Measurements from ENCODE around the gene MMAA. TPM values are rescaled to one million over a fixed set of nuclear protein-coding genes. Genes with fewer than 3 reads are reported as not detected.
"Not testable (repeated sequence)": the region's sequence is repeated elsewhere in the genome, so short reads cannot be mapped to it uniquely, and the experiment has no call there.

The MMAA gene
- total RNA-seq, 1 donor from 2014 or later: 18.9 TPM

DNA sequence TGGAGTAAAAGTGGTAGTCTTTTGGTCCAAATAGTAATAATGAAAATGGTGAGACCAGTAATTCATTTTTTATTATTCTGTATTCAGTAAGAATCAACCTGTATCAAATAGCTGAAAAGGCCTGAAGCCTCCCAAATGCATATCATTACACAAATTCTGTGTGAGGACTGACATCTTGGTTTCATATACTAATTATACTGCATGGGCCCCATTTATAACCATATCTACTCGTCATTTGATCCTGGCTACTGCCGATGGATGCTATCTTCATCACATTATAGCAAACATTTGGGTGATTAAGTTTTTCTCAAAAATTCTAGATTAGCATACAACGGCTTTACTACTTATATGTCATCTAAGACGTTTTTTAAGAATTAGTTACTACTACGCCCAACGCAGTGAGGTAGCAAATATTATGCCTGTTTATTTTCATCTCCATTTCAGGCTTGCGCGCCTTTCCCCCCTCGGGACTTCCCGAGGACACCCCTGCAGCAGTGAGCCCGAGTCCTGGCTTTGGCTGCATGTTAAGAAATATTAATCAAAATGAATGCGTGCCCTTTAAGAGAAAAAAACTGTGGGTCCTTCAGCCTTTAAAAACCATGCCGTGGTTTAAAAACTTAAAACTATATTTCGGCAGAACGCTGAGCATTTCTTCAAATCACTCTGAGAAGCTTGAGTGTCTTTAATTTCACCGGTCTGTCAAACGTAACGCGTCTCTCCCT lies 814 bp upstream of the MMAA start:
- H3K27me3 Mint-ChIP-seq: peaks cover 2% of the 10 kb centered on the region
- H3K4me1 Mint-ChIP-seq: peaks cover 35% of the 10 kb centered on the region
- peaks cover 25% of the 10 kb centered on the region for H3K36me3 Mint-ChIP-seq (ENCODE audit: low read depth)
- H3K4me3 Mint-ChIP-seq: peak overlapping the region; percentile 98
- peaks cover 8% of the 10 kb centered on the region for H3K9me3 Mint-ChIP-seq
- H3K27ac Mint-ChIP-seq: peak overlapping the region; percentile 99
- intact Hi-C loops (cut with micrococcal nuclease): loop anchor here (2.0 to 5.0 kb wide), 4 partner anchors 321 to 520 kb away; partner anchors contain the start of genes ABCE1 and ANAPC10
- no peak for DNase-seq

- Mint-ChIP-seq H3K9me3 (peaks cover 8% of the 10 kb centered on the region), H3K4me3 (peak overlapping the region; percentile 98), H3K4me1 (peaks cover 41% of the 10 kb centered on the region), H3K27me3 (peaks cover 1% of the 10 kb centered on the region), H3K36me3 (ENCODE audit: low read depth) (peaks cover 29% of the 10 kb centered on the region), H3K27ac (peak overlapping the region; percentile 99)
- peak; percentile 88 for DNase-seq
- intact Hi-C loops (cut with micrococcal nuclease): loop anchor here (1.0 to 5.0 kb wide), 11 partner anchors 114 to 521 kb away; partner anchors contain the start of genes ABCE1, ANAPC10, OTUD4 and ZNF827
Observed at GRCh38 chr4:145619639-145619996, 433 bp downstream of the MMAA start.

DNA sequence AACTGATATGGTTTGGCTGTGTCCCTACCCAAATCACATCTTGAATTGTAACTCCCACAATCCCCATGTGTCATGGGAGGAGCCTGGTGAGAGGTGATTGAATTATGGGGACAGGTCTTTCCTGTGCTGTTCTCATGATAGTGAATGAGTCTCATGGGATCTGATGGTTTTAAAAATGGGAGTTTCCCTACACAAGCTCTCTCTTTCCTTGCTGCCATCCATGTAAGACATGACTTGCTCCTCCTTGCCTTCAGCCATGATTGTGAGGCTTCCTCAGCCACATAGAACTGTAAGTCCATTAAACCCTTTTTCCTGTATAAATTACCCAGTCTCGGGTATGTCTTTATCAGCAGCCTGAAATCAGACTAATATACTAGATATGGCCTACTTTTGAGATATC lies 2.9 kb downstream of the MMAA start:
- Mint-ChIP-seq H3K4me1 (peaks cover 44% of the 10 kb centered on the region), H3K36me3 (ENCODE audit: low read depth) (peaks cover 36% of the 10 kb centered on the region), H3K4me3 (peak overlapping the region; percentile 38)
- H3K27me3 Mint-ChIP-seq; H3K9me3 Mint-ChIP-seq; intact Hi-C loops (cut with micrococcal nuclease); DNase-seq; H3K27ac Mint-ChIP-seq: not testable (repeated sequence)

DNA sequence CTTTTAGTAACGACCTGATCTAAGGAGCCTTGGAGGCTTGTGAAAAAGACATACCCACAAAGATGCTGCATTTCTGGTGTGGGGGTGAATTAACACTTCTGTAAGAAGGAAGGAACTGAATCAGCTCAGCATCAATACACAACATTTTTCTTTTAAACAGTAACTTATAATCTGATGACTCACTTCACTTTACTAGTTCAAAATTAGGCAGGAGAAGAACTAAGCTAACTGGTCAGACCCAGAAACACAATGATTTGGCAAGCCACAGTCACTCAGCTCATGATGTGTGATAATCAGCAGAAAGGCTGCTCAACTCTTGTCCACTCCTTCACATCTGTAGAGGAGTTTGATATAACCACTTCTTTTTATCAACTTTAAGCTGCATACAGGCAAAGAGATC lies 4.6 kb downstream of the MMAA start:
- intact Hi-C loops (cut with micrococcal nuclease): no loop called here
- Mint-ChIP-seq H3K36me3 (ENCODE audit: low read depth) (peaks cover 34% of the 10 kb centered on the region), H3K4me3 (peak overlapping the region; percentile 32), H3K27me3 (no peaks in the 10 kb centered on the region), H3K4me1 (peaks cover 38% of the 10 kb centered on the region), H3K27ac (peak overlapping the region; percentile 93), H3K9me3 (peaks cover 8% of the 10 kb centered on the region)
- no peak for DNase-seq

DNA sequence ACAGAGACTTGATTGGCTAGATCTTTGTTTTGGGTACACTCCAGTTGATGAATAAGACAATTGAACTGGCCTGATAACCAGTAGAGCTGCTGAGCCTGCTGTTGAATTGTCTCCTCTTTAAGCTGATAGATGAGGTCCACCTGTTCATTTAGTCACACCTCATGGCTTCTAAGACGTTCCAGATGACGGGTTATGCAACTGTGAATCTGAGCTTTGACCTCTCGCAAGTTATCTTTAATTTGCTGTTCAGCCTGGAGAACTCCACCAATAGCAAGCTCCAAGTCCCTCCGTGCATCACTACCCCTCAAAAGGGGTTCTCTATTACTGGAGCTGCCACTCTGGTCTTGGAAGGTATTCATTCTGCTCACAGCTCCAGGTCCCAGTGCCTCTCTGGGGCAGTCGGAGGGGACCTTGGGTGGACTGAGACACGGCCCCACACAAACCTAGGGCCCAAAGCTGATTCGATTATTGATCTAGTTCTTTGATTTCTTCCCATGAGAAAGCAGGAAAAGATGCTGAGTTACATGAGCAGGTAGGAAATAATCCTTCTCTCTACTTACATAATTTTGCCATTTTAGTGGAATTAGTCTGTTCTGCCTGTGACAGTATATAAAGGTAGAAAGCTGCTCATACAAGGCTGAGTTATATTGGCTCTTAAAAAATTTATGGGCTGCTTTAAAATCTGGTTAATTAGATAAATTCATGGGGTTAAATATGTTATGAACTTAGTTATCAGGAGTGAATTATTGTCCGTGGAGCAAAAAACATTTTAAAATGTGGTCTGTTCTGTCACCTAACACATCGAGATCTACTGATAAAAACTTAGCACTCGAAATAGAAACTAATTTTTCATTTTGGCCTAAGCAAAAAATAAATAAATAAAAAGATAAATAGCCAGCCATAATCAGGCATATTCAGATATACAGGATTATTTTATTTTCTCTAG lies 6.8 kb downstream of the MMAA start:
- intact Hi-C loops (cut with micrococcal nuclease): no loop called here
- no peak overlapping the region for H3K4me3 Mint-ChIP-seq
- H3K36me3 Mint-ChIP-seq (ENCODE audit: low read depth): peaks cover 34% of the 10 kb centered on the region
- no peak overlapping the region for H3K27ac Mint-ChIP-seq
- H3K27me3 Mint-ChIP-seq: no peaks in the 10 kb centered on the region
- H3K9me3 Mint-ChIP-seq: peaks cover 5% of the 10 kb centered on the region
- DNase-seq: no peak
- peaks cover 28% of the 10 kb centered on the region for H3K4me1 Mint-ChIP-seq

DNA sequence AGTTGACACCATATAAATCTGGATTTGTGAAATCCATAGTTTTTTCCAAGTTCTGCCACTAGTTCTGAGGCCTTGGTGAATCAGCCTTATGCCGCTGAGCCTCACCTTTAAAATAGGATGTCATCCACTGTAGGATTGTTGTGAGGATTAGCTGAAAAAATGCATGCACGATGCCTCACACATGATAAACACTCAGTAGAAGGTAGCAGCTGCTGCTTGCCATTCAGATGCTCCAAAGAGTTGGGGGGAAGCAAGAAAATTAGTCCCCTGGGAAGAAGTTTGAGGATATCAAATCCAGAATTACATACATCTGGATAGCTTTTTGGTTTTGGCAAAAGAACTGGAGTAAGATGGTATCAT lies 7.4 kb downstream of the MMAA start:
- H3K36me3 Mint-ChIP-seq (ENCODE audit: low read depth): peaks cover 30% of the 10 kb centered on the region
- H3K4me3 Mint-ChIP-seq: no peak overlapping the region
- no peaks in the 10 kb centered on the region for H3K27me3 Mint-ChIP-seq
- H3K27ac Mint-ChIP-seq: no peak overlapping the region
- intact Hi-C loops (cut with micrococcal nuclease): no loop called here
- DNase-seq: no peak
- H3K9me3 Mint-ChIP-seq: peaks cover 4% of the 10 kb centered on the region
- H3K4me1 Mint-ChIP-seq: peaks cover 24% of the 10 kb centered on the region

GRCh38 chr4:145635117-145635516 lies 15.9 kb downstream of the MMAA start:
- no peaks in the 10 kb centered on the region for H3K27me3 Mint-ChIP-seq
- H3K4me3 Mint-ChIP-seq: no peak overlapping the region
- no peaks in the 10 kb centered on the region for H3K9me3 Mint-ChIP-seq
- intact Hi-C loops (cut with micrococcal nuclease): no loop called here
- H3K4me1 Mint-ChIP-seq: peaks cover 24% of the 10 kb centered on the region
- H3K36me3 Mint-ChIP-seq (ENCODE audit: low read depth): peaks cover 28% of the 10 kb centered on the region
- H3K27ac Mint-ChIP-seq: peak overlapping the region; percentile 48
- no peak for DNase-seq

DNA sequence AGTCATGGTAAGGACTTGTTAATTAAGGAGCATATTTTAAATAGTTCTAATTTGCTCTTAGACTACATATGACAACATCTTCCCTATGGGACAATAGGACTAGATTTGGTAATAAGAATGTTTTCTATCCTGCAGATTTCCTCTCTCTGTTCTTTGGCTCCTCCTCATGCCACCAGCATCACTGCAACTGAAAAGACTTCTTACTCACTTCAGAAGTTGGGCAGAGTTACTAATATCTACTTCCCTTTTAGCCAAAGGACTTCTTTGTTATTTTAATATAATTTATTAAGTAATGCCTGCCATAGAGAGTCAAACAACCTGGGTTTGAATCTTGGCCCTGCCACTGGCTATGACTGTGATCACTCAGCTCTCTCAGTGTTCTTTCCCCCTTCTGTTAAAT lies 16.4 kb downstream of the MMAA start:
- peaks cover 28% of the 10 kb centered on the region for H3K36me3 Mint-ChIP-seq (ENCODE audit: low read depth)
- no peak for DNase-seq
- no peak overlapping the region for H3K27ac Mint-ChIP-seq
- H3K4me1 Mint-ChIP-seq: peaks cover 24% of the 10 kb centered on the region
- no peak overlapping the region for H3K4me3 Mint-ChIP-seq
- H3K9me3 Mint-ChIP-seq: no peaks in the 10 kb centered on the region
- intact Hi-C loops (cut with micrococcal nuclease): no loop called here
- H3K27me3 Mint-ChIP-seq: no peaks in the 10 kb centered on the region

DNA sequence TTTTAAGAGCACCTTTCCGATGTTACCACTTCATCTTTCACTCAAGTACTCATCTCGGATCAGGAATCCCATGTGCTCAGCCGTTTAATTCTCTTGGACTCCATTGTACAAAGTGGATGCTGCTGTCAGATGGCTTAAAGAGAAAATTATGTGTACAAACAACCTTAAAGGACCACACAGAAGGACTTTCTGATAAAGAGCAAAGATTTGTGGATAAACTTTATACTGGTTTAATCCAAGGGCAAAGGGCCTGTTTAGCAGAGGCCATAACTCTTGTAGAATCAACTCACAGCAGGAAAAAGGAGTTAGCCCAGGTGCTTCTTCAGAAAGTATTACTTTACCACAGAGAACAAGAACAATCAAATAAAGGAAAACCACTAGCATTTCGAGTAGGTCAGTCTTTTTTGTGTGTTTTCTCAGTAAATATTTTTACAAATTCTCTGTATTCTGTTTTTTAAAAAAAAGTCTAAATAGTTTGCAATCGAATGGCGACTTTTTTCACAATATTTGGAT lies 20.1 kb downstream of the MMAA start:
- DNase-seq: no peak
- Mint-ChIP-seq H3K27me3 (no peaks in the 10 kb centered on the region), H3K27ac (no peak overlapping the region), H3K4me1 (peaks cover 18% of the 10 kb centered on the region), H3K4me3 (no peak overlapping the region), H3K36me3 (ENCODE audit: low read depth) (peaks cover 33% of the 10 kb centered on the region), H3K9me3 (no peaks in the 10 kb centered on the region)
- intact Hi-C loops (cut with micrococcal nuclease): no loop called here

DNA sequence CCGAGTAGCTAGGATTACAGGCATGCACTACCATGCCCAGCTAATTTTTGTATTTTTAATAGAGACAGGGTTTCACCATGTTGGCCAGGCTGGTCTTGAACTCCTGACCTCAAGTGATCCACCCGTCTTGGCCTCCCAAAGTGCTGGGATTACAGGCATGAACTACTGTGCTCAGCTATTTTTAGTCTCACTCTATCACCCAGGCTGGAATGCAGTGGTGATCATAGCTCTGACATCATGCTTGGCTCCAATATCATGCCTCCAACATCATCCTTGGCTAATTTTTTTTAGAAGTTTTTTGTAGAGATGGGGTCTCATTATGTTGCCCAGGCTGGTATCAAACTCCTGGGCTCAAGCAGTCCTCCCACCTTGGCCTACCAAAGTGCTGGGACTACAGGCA lies 21.1 kb downstream of the MMAA start:
- DNase-seq; H3K4me3 Mint-ChIP-seq; H3K27me3 Mint-ChIP-seq; H3K9me3 Mint-ChIP-seq; H3K27ac Mint-ChIP-seq; intact Hi-C loops (cut with micrococcal nuclease): not testable (repeated sequence)
- peaks cover 13% of the 10 kb centered on the region for H3K4me1 Mint-ChIP-seq
- H3K36me3 Mint-ChIP-seq (ENCODE audit: low read depth): peaks cover 31% of the 10 kb centered on the region

DNA sequence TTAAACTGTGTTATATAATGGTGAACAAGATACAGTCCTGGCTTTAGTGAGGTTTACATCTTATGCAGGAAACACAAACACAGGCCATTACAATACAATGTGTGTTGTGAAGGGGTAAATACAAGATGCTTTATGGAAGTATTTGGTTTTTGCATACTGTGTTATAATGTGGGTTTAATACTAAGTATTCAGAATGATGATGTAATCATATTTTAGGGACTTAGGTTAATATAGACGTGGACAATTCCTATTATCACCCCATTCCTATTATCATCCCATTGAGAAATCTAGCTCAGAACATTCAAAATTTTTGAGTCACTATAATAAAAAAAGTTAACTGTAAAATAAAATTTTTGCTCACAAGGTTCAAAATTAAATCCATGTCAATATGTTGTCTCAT lies 24.1 kb downstream of the MMAA start:
- no peak overlapping the region for H3K27ac Mint-ChIP-seq

GRCh38 chr4:145644699-145645098 lies 25.5 kb downstream of the MMAA start:
- H3K27me3 Mint-ChIP-seq: no peaks in the 10 kb centered on the region
- no peak overlapping the region for H3K27ac Mint-ChIP-seq
- H3K4me3 Mint-ChIP-seq: no peak overlapping the region
- no peak for DNase-seq
- intact Hi-C loops (cut with micrococcal nuclease): no loop called here
- no peaks in the 10 kb centered on the region for H3K4me1 Mint-ChIP-seq
- no peaks in the 10 kb centered on the region for H3K9me3 Mint-ChIP-seq
- peaks cover 41% of the 10 kb centered on the region for H3K36me3 Mint-ChIP-seq (ENCODE audit: low read depth)

More for the DNA sequence above, 24.1 kb downstream of the MMAA start:
- no peak for DNase-seq
- Mint-ChIP-seq H3K4me1 (peaks cover 5% of the 10 kb centered on the region), H3K9me3 (no peaks in the 10 kb centered on the region), H3K4me3 (no peak overlapping the region), H3K36me3 (ENCODE audit: low read depth) (peaks cover 48% of the 10 kb centered on the region), H3K27me3 (no peaks in the 10 kb centered on the region)
- intact Hi-C loops (cut with micrococcal nuclease): no loop called here

- H3K36me3 Mint-ChIP-seq (ENCODE audit: low read depth): peaks cover 75% of the 10 kb centered on the region
- H3K27ac Mint-ChIP-seq: no peak overlapping the region
- no peaks in the 10 kb centered on the region for H3K27me3 Mint-ChIP-seq
Observed at GRCh38 chr4:145656156-145656555, 37.0 kb downstream of the MMAA start.

GRCh38 chr4:145660064-145660463 lies 40.9 kb downstream of the MMAA start:
- Mint-ChIP-seq H3K9me3 (peaks cover 25% of the 10 kb centered on the region), H3K4me3 (no peak overlapping the region), H3K36me3 (ENCODE audit: low read depth) (peaks cover 60% of the 10 kb centered on the region), H3K27me3 (no peaks in the 10 kb centered on the region), H3K27ac (no peak overlapping the region), H3K4me1 (no peaks in the 10 kb centered on the region)
- intact Hi-C loops (cut with micrococcal nuclease): no loop called here
- no peak for DNase-seq

More at GRCh38 chr4:145656156-145656555, 37.0 kb downstream of the MMAA start:
- intact Hi-C loops (cut with micrococcal nuclease): no loop called here
- peaks cover 13% of the 10 kb centered on the region for H3K9me3 Mint-ChIP-seq
- DNase-seq: no peak
- H3K4me1 Mint-ChIP-seq: no peaks in the 10 kb centered on the region
- no peak overlapping the region for H3K4me3 Mint-ChIP-seq

Measured in activated CD4-positive, alpha-beta T cell treated with anti-CD3 and anti-CD28 coated beads, Interleukin-2, amount 10 ng/mL, durations not matched to agents 24 days and 14 days (primary cell).